ENCODE measurements around the gene MRPL17. TPM values are rescaled to one million over a fixed set of nuclear protein-coding genes. Genes with fewer than 3 reads are reported as not detected.

Gene MRPL17
- total RNA-seq, 3 donors from 2014 or later, result 16.8 to 25.2 (median 18.9) TPM

DNA sequence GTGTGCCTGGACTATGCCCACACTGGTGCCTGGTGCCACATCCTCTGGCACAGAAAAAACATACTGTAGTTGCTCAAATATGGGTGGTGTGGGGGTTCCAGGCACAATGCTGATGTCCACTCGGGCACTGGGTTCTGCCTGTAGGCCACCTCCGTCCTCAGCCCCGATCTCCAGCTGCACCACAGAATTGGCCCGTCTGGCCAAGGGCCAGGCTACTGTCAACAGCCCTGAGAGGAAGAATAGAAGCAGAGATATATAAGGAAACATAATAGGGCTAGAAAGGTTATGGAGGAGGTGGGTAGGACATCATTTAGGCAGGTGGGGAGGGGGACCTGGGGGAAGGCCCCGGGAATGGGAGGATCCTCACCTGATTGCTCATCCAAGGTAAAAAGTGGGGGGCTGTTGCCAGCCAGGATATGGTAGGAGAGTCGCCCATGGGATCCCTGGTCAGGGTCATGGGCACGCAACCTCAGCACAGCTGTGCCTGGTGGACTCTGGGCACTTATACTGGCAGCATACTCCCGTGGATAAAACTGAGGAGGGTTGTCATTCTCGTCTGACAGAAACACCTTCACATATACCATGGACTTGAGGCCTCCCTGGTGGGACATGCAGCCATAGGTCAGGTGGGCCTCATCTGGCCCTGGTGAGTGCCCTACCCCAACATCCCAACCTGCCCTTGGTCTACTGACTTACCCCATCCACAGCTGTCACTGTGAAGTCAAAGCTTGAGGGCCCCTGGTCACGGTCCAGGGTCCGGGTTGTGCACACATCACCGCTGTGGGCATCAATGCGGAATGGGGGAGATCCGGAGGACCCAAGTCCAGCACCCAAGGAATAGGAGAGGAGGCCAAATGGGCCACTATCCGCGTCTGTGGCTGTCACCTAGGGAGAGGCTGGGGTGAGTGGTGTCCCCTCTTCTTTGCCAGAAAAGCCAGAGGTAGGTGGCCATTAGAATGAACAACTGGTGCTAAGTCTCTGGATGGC is 49.4 kb downstream of the MRPL17 start:
- no peak overlapping the region for H3K27ac ChIP-seq
- intact Hi-C loops (cut with DNase I; ENCODE audit: low total_unique reads), result no loop called here
- TF ChIP-seq, protein P1, sequence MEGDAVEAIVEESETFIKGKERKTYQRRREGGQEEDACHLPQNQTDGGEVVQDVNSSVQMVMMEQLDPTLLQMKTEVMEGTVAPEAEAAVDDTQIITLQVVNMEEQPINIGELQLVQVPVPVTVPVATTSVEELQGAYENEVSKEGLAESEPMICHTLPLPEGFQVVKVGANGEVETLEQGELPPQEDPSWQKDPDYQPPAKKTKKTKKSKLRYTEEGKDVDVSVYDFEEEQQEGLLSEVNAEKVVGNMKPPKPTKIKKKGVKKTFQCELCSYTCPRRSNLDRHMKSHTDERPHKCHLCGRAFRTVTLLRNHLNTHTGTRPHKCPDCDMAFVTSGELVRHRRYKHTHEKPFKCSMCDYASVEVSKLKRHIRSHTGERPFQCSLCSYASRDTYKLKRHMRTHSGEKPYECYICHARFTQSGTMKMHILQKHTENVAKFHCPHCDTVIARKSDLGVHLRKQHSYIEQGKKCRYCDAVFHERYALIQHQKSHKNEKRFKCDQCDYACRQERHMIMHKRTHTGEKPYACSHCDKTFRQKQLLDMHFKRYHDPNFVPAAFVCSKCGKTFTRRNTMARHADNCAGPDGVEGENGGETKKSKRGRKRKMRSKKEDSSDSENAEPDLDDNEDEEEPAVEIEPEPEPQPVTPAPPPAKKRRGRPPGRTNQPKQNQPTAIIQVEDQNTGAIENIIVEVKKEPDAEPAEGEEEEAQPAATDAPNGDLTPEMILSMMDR (IDR thresholded peaks at IDR 0.05), result no peak
- no peak for TF ChIP-seq POLR2A (IDR thresholded peaks at IDR 0.05)
- no peak for TF ChIP-seq POLR2AphosphoS5 (IDR thresholded peaks at IDR 0.05)
- no peaks in the 10 kb centered on the region for H3K27me3 ChIP-seq
- no peak for DNase-seq (ENCODE audit: low spot score in 2 of 2)
- H3K36me3 ChIP-seq, result no peaks in the 10 kb centered on the region
- H3K4me1 ChIP-seq, result peaks cover 9 to 14% of the 10 kb centered on the region in 2 donors
- H3K4me3 ChIP-seq, result no peak overlapping the region
- no peaks in the 10 kb centered on the region for H3K9me3 ChIP-seq

DNA sequence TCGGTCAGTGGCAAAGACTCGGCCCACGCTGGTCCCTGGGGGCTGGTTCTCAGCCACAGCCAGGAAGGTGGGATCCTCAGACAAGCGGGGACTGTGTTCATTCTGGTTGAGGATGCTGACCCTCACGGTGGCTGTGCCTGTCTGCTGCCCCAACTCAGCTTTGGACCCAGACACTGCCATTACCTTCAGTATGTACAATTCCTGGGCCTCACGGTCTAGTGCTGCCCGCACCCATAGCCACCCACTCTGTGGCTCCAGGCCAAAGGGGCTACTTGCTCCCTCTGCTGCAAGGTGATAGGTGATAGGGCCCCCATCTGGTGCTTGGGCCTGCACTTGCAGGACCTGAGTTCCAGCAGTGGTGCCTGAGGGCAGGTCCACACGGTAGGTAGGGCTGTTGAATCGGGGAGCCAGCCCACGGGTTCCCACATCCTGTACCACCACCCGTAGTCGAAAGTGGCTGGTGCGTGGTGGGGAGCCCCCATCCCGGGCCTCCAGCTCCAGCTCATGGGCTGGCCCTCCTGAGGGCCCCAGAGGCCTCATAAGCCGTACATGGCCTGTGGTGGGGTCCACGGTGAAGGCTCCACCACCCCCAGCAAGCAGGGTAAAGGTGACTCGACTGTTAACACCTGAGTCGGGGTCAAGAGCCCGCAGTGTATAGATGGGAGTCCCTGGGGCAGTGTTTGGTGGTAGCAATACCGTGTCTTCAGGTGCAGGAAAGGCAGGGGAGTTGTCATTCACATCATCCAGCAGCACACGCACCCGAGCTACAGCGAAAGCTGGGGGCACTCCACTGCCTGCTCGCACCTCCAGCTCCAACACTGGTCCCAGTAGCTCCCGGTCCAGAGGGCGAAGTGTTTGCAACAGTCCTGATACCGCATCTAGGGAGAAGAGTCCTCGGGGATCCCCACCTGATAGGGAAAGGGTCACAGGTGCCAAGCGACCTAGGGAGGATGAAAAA is 50.7 kb downstream of the MRPL17 start:
- H3K36me3 ChIP-seq, result no peaks in the 10 kb centered on the region
- no peak overlapping the region for H3K27ac ChIP-seq

DNA sequence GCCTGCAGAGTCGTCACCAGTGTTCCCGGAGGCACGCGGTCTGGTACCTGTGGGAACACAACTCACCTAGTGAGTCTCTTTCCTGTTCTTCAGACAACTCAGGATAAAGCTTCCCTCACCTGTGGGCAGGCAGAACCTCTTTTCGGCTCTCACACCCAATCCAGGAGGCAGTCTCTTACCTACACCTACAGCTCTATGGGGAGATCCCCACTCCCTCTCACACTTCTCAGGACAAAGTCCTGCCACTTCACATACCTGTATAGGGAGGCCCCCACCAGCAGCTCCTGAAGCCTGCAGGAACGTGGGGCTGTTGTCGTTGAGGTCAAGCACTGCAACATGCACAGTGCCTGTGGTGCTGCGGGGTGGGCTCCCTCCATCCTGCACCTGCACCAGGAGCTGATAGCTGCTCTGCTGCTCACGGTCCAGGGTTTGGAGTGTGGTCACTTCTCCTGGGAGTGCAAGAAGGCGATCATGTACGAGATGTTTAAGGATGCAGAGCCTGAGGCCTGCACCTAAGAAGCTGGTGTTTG is 51.7 kb downstream of the MRPL17 start:
- Histone ChIP-seq H3K27me3 (no peaks in the 10 kb centered on the region), H3K9me3 (no peaks in the 10 kb centered on the region), H3K36me3 (no peaks in the 10 kb centered on the region), H3K4me3 (no peak overlapping the region), H3K4me1 (no peaks in the 10 kb centered on the region), H3K27ac (no peak overlapping the region)
- intact Hi-C loops (cut with DNase I; ENCODE audit: low total_unique reads), result no loop called here
- DNase-seq (ENCODE audit: low spot score in 2 of 2), result no peak
- TF ChIP-seq POLR2AphosphoS5 (IDR thresholded peaks at IDR 0.05) (no peak), POLR2A (IDR thresholded peaks at IDR 0.05) (no peak)
- TF ChIP-seq, protein P1 (IDR thresholded peaks at IDR 0.05), result no peak

More for the DNA sequence above, 50.7 kb downstream of the MRPL17 start:
- Histone ChIP-seq H3K4me3 (no peak overlapping the region), H3K27me3 (no peaks in the 10 kb centered on the region), H3K9me3 (no peaks in the 10 kb centered on the region), H3K4me1 (peaks cover 0 to 4% of the 10 kb centered on the region in 2 donors)
- TF ChIP-seq, protein P1 (IDR thresholded peaks at IDR 0.05), result no peak
- TF ChIP-seq POLR2A (IDR thresholded peaks at IDR 0.05) (no peak), POLR2AphosphoS5 (IDR thresholded peaks at IDR 0.05) (no peak)
- no peak for DNase-seq (ENCODE audit: low spot score in 2 of 2)
- intact Hi-C loops (cut with DNase I; ENCODE audit: low total_unique reads), result no loop called here

DNA sequence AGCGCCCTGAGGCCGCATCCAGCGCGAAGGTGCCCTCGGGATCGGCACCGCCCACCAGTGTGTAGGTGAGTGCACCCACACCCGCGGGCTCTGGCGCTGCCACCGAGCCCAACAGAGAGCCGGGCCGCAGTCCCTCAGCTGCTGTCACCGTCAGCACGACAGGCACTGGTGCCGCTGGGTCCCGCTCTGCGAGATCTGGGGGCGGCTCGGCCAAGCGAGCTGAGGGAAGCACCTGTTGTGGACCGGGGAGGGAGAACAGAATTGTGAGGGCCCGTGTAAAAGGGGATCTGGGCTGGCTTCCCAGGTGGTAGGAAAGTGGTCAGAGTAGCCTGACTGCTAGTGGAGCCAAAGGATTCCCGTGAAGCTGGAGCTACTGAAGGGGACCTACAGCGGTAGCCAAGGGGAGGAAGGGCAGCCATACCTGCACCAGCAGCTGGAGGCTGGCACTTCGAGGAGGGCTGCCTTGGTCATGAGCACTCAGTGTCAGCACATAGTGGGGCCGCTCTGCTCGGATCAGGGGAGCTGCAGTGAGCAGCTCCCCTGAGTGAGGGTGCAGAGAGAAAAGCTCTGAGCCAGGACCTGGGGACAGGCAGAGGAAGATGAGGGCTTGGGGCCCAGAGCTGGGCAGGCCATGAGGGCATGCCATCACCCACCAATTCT is 52.4 kb downstream of the MRPL17 start:
- H3K9me3 ChIP-seq, result no peaks in the 10 kb centered on the region
- H3K27me3 ChIP-seq, result no peaks in the 10 kb centered on the region
- TF ChIP-seq, protein P1 (IDR thresholded peaks at IDR 0.05), result no peak
- TF ChIP-seq POLR2AphosphoS5 (IDR thresholded peaks at IDR 0.05), result no peak
- no peak for TF ChIP-seq POLR2A (IDR thresholded peaks at IDR 0.05)
- H3K27ac ChIP-seq, result no peak overlapping the region
- peak overlapping the region in 2 of 3 donors; percentile 41 to 59 for H3K4me3 ChIP-seq
- H3K4me1 ChIP-seq, result no peaks in the 10 kb centered on the region
- H3K36me3 ChIP-seq, result no peaks in the 10 kb centered on the region
- intact Hi-C loops (cut with DNase I; ENCODE audit: low total_unique reads), result no loop called here
- no peak for DNase-seq (ENCODE audit: low spot score in 2 of 2)

Other genes with a start within 250 kb of the MRPL17 start
- gene HPX, start 242.4 kb downstream of the MRPL17 start, total RNA-seq, result 10 to 100 TPM in 2 of 3 donors, under 1 TPM in 1; 0.96 to 25.2 (median 12.9) TPM
- 10 to 100 TPM; 21.6 to 43.9 (median 32.6) TPM for gene TRIM3, start 209.4 kb downstream of the MRPL17 start, total RNA-seq
- gene ARFIP2, start 202.0 kb downstream of the MRPL17 start, total RNA-seq, result 100 to 1,000 TPM in 2 of 3 donors, 10 to 100 TPM in 1; 40.0 to 129 (median 121) TPM
- 10 to 100 TPM; 30.7 to 49.2 (median 39.3) TPM for gene TIMM10B, start 201.8 kb downstream of the MRPL17 start, total RNA-seq
- 10 to 100 TPM; 12.3 to 21.6 (median 14.9) TPM for gene DNHD1, start 186.1 kb downstream of the MRPL17 start, total RNA-seq
- gene RRP8, start 79.7 kb downstream of the MRPL17 start, total RNA-seq, result 10 to 100 TPM in 2 of 3 donors, 1 to 10 TPM in 1; 8.8 to 22.2 (median 20.3) TPM
- gene ILK, start 79.6 kb downstream of the MRPL17 start, total RNA-seq, result 100 to 1,000 TPM; 113 to 118 (median 113) TPM
- 10 to 100 TPM; 45.4 to 82.6 (median 54.7) TPM for gene TAF10, start 71.1 kb downstream of the MRPL17 start, total RNA-seq
- 10 to 100 TPM; 27.2 to 71.4 (median 38.2) TPM for gene TPP1, start 63.9 kb downstream of the MRPL17 start, total RNA-seq
- gene DCHS1, start 27.5 kb downstream of the MRPL17 start, total RNA-seq, result 10 to 100 TPM in 2 of 3 donors, 1 to 10 TPM in 1; 7.2 to 18.0 (median 13.8) TPM
- gene OR2AG2, start 88.6 kb upstream of the MRPL17 start, total RNA-seq, result 1 to 10 TPM in 1 of 3 donors, under 1 TPM in 1, not detected in 1; 0.44 to 3.6 TPM
- gene OR2AG1, start 99.7 kb upstream of the MRPL17 start, total RNA-seq, result not detected
- gene OR6A2, start 116.3 kb upstream of the MRPL17 start, total RNA-seq, result 1 to 10 TPM in 1 of 3 donors, under 1 TPM in 2; 0.16 to 1.2 (median 0.33) TPM
- gene OR10A5, start 162.3 kb upstream of the MRPL17 start, total RNA-seq, result not detected
- gene OR10A2, start 179.7 kb upstream of the MRPL17 start, total RNA-seq, result not detected
- gene OR10A4, start 193.3 kb upstream of the MRPL17 start, total RNA-seq, result not detected
- gene OR2D2, start 209.2 kb upstream of the MRPL17 start, total RNA-seq, result under 1 TPM in 2 of 3 donors, not detected in 1; 0.44 to 0.66 TPM
- not detected for gene OR2D3, start 237.7 kb upstream of the MRPL17 start, total RNA-seq
- gene ZNF215, start 243.1 kb upstream of the MRPL17 start, total RNA-seq, result 1 to 10 TPM in 2 of 3 donors, under 1 TPM in 1; 0.80 to 3.6 (median 2.3) TPM

Data from breast epithelium (tissue), 4 donors.